HG03354 (cell line): ENCODE measurements around the gene ADAMTSL3.

Source experiments
- ATAC-seq: cut with Tn5 transposase; IDR thresholded peaks from one replicate; pipeline ENCODE4 v1.9.1; 2021; ENCODE audit warnings: mild to moderate bottlenecking; ENCODE audit not compliant: unreplicated experiment, poor library complexity, severe bottlenecking

The ADAMTSL3 gene

GRCh38 chr15:83653639-83654378 lies at the start of gene ADAMTSL3:
Gene ADAMTSL3 (plus strand): TSS chr15:83654123. CDS start chr15:83655762, 1,639 bp downstream.
- ATAC-seq: no peak

GRCh38 chr15:83604549-83604948 lies 49.4 kb upstream of the ADAMTSL3 start:
- no peak for ATAC-seq

- no peak for ATAC-seq
Observed at GRCh38 chr15:83605111-83605945, 48.6 kb upstream of the ADAMTSL3 start.

GRCh38 chr15:83610132-83610531 lies 43.8 kb upstream of the ADAMTSL3 start:
- ATAC-seq: no peak

- ATAC-seq: no peak
Observed at GRCh38 chr15:83610901-83611685, 42.8 kb upstream of the ADAMTSL3 start.

GRCh38 chr15:83612226-83612625 lies 41.7 kb upstream of the ADAMTSL3 start:
- ATAC-seq: no peak

GRCh38 chr15:83612898-83613635 lies 40.9 kb upstream of the ADAMTSL3 start:
- no peak for ATAC-seq

GRCh38 chr15:83613714-83614113 lies 40.2 kb upstream of the ADAMTSL3 start:
- no peak for ATAC-seq

GRCh38 chr15:83616840-83617239 lies 37.1 kb upstream of the ADAMTSL3 start:
- ATAC-seq: no peak

- ATAC-seq: no peak
Observed at GRCh38 chr15:83626171-83626802, 27.6 kb upstream of the ADAMTSL3 start.

GRCh38 chr15:83631534-83631933 lies 22.4 kb upstream of the ADAMTSL3 start:
- no peak for ATAC-seq

GRCh38 chr15:83643201-83643600 lies 10.7 kb upstream of the ADAMTSL3 start:
- ATAC-seq: no peak

GRCh38 chr15:83644439-83644838 lies 9.5 kb upstream of the ADAMTSL3 start:
- no peak for ATAC-seq

GRCh38 chr15:83650831-83651230 lies 3.1 kb upstream of the ADAMTSL3 start:
- ATAC-seq: no peak

- ATAC-seq: no peak
Observed at GRCh38 chr15:83651541-83651940, 2.4 kb upstream of the ADAMTSL3 start.

GRCh38 chr15:83652626-83653204 lies 1.2 kb upstream of the ADAMTSL3 start:
- ATAC-seq: no peak

GRCh38 chr15:83653288-83653638 lies 660 bp upstream of the ADAMTSL3 start:
- no peak for ATAC-seq

- no peak for ATAC-seq
Observed at GRCh38 chr15:83654379-83655236, 685 bp downstream of the ADAMTSL3 start.
